Activated CD8-positive, alpha-beta memory T cell treated with anti-CD3 and anti-CD28 coated beads, Interleukin-2, amount 50 U/mL, for 24 hours (primary cell): ENCODE data around the gene ADAMTS13.
"Not testable (repeated sequence)": the region's sequence is repeated elsewhere in the genome, so short reads cannot be mapped to it uniquely, and the experiment has no call there.

Experiments
- DNase-seq: peaks from one replicate; pipeline ENCODE4 v3.0.0-alpha.2; 2020; ENCODE audit errors: extremely low read depth

Gene ADAMTS13

GRCh38 chr9:133392308-133392707 lies 29.9 kb upstream of the ADAMTS13 start:
- not testable (repeated sequence) for DNase-seq

- no peak for DNase-seq
These were observed 28.8 kb upstream of the ADAMTS13 start for GRCh38 chr9:133393399-133393798.

GRCh38 chr9:133394687-133395271 lies 27.4 kb upstream of the ADAMTS13 start:
- DNase-seq: no peak

GRCh38 chr9:133396952-133397351 lies 25.2 kb upstream of the ADAMTS13 start:
- no peak for DNase-seq

GRCh38 chr9:133397370-133397769 lies 24.8 kb upstream of the ADAMTS13 start:
- DNase-seq: no peak

GRCh38 chr9:133397895-133398294 lies 24.3 kb upstream of the ADAMTS13 start:
- no peak for DNase-seq

GRCh38 chr9:133400292-133400691 lies 21.9 kb upstream of the ADAMTS13 start:
- DNase-seq: no peak

- no peak for DNase-seq
These were observed 20.6 kb upstream of the ADAMTS13 start for GRCh38 chr9:133401588-133401987.

GRCh38 chr9:133402689-133403088 lies 19.5 kb upstream of the ADAMTS13 start:
- DNase-seq: no peak

- DNase-seq: no peak
These were observed 18.3 kb upstream of the ADAMTS13 start for GRCh38 chr9:133403766-133404453.

GRCh38 chr9:133404454-133405002 lies 17.6 kb upstream of the ADAMTS13 start:
- no peak for DNase-seq

- no peak for DNase-seq
These were observed 16.4 kb upstream of the ADAMTS13 start for GRCh38 chr9:133405508-133406438.

- DNase-seq: peak; percentile 58
These were observed 15.5 kb upstream of the ADAMTS13 start for GRCh38 chr9:133406480-133407307.

- DNase-seq: no peak
These were observed 14.1 kb upstream of the ADAMTS13 start for GRCh38 chr9:133408042-133408441.

GRCh38 chr9:133415170-133415569 lies 7.0 kb upstream of the ADAMTS13 start:
- DNase-seq: no peak

- DNase-seq: peak; percentile 67
These were observed 4.4 kb upstream of the ADAMTS13 start, which contains the start of gene REXO4 for GRCh38 chr9:133417541-133418461. Gene REXO4, minus strand, starts transcription at chr9:133418010. Its CDS starts 166 bp downstream, at chr9:133417844.

GRCh38 chr9:133419005-133419404 lies 3.2 kb upstream of the ADAMTS13 start:
- no peak for DNase-seq

GRCh38 chr9:133420392-133420827 lies 1.8 kb upstream of the ADAMTS13 start:
- DNase-seq: no peak

GRCh38 chr9:133423216-133423615 lies 1.0 kb downstream of the ADAMTS13 start:
- no peak for DNase-seq

GRCh38 chr9:133424187-133424586 lies 2.0 kb downstream of the ADAMTS13 start:
- no peak for DNase-seq
